ENCODE measurements around the gene UMAD1.
A peak's percentile ranks its signal among the peaks of the same experiment; 100 is the strongest.
"Not testable (repeated sequence)": the region's sequence is repeated elsewhere in the genome, so short reads cannot be mapped to it uniquely, and the experiment has no call there.

The UMAD1 gene

GRCh38 chr7:7667187-7667586 is 26.6 kb downstream of the UMAD1 start:
- no peak for DNase-seq
- H3K4me1 Mint-ChIP-seq = peaks cover 32% of the 10 kb centered on the region
- H3K36me3 Mint-ChIP-seq (ENCODE audit: low read depth) = peaks cover 5% of the 10 kb centered on the region
- no peak for ATAC-seq
- H3K27me3 Mint-ChIP-seq = no peaks in the 10 kb centered on the region
- H3K9me3 Mint-ChIP-seq = peaks cover 13% of the 10 kb centered on the region
- no peak overlapping the region for H3K4me3 Mint-ChIP-seq
- H3K27ac Mint-ChIP-seq = no peak overlapping the region

DNA sequence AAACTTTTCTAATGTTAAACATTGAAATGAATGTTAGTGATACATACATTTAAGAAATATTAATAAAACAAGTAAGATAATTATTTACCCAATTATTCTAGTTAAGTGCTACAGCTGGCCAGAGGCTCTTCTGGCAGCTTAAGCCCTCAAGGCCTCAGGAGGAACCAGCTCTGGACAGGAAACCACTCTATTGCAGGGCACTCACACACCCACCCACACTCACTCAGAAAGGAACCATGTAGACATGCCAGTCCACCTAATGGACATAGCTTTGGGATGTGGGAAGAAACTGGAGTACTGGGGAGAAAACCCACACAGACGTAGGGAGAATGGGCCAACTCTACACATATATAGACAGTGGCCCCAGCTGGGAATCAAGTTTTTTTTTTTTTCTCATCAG is 28.2 kb downstream of the UMAD1 start:
- no peak for DNase-seq
- Mint-ChIP-seq H3K4me3 (no peak overlapping the region), H3K9me3 (peaks cover 15% of the 10 kb centered on the region), H3K27ac (no peak overlapping the region), H3K4me1 (peaks cover 41% of the 10 kb centered on the region), H3K36me3 (ENCODE audit: low read depth) (peaks cover 16% of the 10 kb centered on the region), H3K27me3 (no peaks in the 10 kb centered on the region)
- no peak for ATAC-seq

DNA sequence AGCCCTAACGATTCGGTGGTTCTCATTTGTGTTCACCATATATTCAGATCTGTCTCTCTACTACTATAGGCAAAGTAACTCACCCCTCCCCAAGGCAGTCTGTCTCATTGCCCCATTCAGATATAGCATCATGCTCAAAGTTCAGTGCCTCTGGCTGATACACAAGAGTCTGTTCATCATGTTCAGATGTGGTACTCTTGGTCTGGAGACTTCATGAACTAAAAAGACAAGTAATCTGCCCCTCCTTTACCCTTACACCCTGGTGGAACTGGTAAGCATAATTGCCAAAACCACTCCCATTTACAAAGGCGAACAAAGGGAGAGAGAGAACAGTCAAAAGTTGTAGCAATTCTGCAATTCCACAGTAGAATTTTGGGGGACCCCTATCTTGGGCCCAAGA is 29.9 kb downstream of the UMAD1 start:
- Mint-ChIP-seq H3K27ac (no peak overlapping the region), H3K4me1 (peaks cover 38% of the 10 kb centered on the region), H3K4me3 (no peak overlapping the region), H3K9me3 (peaks cover 15% of the 10 kb centered on the region), H3K36me3 (ENCODE audit: low read depth) (peaks cover 24% of the 10 kb centered on the region), H3K27me3 (no peaks in the 10 kb centered on the region)
- ATAC-seq = no peak
- DNase-seq = no peak

GRCh38 chr7:7671361-7671760 is 30.8 kb downstream of the UMAD1 start:
- Mint-ChIP-seq H3K4me3 (peak overlapping the region; percentile 5), H3K27ac (peak overlapping the region; percentile 80), H3K4me1 (peaks cover 41% of the 10 kb centered on the region), H3K27me3 (no peaks in the 10 kb centered on the region), H3K9me3 (peaks cover 15% of the 10 kb centered on the region), H3K36me3 (ENCODE audit: low read depth) (peaks cover 31% of the 10 kb centered on the region)
- ATAC-seq = peak; percentile 41
- no peak for DNase-seq

GRCh38 chr7:7672545-7673239 is 32.1 kb downstream of the UMAD1 start:
- peak overlapping the region; percentile 7 for H3K4me3 Mint-ChIP-seq
- H3K4me1 Mint-ChIP-seq = peaks cover 41% of the 10 kb centered on the region
- DNase-seq = peak; percentile 14
- H3K27me3 Mint-ChIP-seq = no peaks in the 10 kb centered on the region
- H3K36me3 Mint-ChIP-seq (ENCODE audit: low read depth) = peaks cover 34% of the 10 kb centered on the region
- ATAC-seq = peak; percentile 85
- peaks cover 20% of the 10 kb centered on the region for H3K9me3 Mint-ChIP-seq
- peak overlapping the region; percentile 80 for H3K27ac Mint-ChIP-seq

DNA sequence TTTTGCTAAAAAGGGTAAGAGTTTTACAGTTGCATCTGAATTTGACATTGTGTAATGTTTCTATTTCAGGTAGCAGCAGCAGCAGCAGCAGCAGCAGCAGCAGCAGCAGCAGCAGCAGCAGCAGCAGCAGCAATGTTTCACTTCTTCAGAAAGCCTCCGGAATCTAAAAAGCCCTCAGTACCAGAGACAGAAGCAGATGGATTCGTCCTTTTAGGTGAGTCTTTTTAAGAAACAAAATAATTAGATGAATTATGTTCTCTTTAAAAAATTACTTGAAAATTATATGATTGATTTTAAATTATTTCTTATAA is 32.6 kb downstream of the UMAD1 start:
- H3K36me3 Mint-ChIP-seq (ENCODE audit: low read depth) = peaks cover 39% of the 10 kb centered on the region
- peaks cover 24% of the 10 kb centered on the region for H3K9me3 Mint-ChIP-seq
- H3K27me3 Mint-ChIP-seq = no peaks in the 10 kb centered on the region
- H3K4me3 Mint-ChIP-seq = peak overlapping the region; percentile 7
- DNase-seq (no peak), ATAC-seq (no peak)
- peaks cover 41% of the 10 kb centered on the region for H3K4me1 Mint-ChIP-seq
- H3K27ac Mint-ChIP-seq = peak overlapping the region; percentile 80

DNA sequence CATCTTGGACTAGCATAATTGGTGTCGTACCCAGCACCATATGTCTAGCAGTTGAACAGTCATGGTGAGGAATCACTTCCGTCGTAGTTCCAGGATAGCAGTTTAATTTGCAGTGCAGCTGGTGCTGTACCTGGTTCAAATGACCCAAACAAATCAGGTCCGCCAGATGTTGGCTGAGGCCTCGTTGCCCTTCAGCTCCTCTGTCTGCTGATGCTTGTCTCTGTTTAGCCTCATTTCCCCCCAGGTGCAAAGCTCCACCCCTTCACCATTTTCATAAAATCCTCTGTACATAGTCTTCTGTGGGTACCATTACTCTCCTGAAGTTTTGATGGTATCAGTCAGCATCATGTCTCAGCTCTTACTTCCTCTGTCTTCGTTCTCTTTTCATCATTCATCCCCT is 35.1 kb downstream of the UMAD1 start:
- no peak for ATAC-seq
- DNase-seq = no peak
- peaks cover 14% of the 10 kb centered on the region for H3K9me3 Mint-ChIP-seq
- no peak overlapping the region for H3K27ac Mint-ChIP-seq
- H3K4me1 Mint-ChIP-seq = peaks cover 39% of the 10 kb centered on the region
- H3K27me3 Mint-ChIP-seq = no peaks in the 10 kb centered on the region
- peaks cover 36% of the 10 kb centered on the region for H3K36me3 Mint-ChIP-seq (ENCODE audit: low read depth)
- H3K4me3 Mint-ChIP-seq = no peak overlapping the region

DNA sequence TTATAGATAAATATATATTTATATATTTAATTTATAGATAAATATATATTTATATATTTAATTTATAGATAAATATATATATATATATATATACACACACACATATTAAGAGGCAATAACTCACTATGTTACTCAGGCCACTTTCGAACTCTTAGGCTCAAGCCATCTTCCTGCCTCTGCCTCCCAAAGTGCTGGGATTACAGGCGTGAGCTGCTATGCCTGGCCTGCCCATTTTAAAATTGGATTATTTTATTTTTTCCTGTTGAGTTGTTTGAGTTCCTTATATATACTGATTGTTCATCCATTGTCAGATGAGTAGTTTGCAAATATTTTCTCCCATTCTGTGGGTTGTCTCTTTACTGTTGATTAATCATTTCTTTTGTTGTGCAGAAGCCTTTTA is 39.1 kb downstream of the UMAD1 start:
- not testable (repeated sequence) for H3K4me3 Mint-ChIP-seq, DNase-seq, ATAC-seq

DNA sequence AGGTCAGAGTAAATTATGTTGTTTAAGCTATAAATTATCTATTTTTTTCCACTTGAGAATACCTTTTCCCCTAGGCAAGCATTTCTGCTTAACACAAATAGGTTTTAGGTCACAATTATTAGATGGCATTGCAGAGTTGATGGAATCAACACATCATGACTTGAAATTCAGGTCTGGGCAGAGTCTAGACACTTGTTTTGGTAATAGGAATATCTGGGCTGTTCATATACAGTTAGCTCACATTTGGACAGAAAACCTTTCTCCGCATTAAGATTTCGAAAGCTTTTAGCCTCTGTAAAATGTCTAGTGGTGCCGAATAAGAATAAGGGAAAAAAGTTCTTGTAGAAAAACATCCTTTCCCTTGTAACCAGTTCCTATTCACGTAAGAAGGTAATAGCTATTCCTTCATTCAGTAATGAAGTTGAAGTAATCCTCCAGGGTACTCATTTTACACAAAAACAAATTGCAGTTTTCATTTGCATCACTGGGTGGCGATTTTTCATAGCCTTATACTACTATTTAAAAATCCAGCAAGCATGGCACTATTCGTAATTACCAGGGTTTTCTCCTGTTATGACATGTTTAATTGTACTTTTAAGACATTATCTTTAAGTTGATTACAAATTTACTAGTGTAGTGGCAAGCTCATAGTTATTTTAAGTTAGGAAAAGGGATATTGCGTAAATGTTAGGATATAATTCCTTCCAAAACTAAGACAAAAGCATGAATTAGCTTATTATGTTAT is 40.8 kb downstream of the UMAD1 start:
- Mint-ChIP-seq H3K4me3 (no peak overlapping the region), H3K36me3 (ENCODE audit: low read depth) (peaks cover 8% of the 10 kb centered on the region), H3K4me1 (peaks cover 35% of the 10 kb centered on the region), H3K27me3 (no peaks in the 10 kb centered on the region), H3K9me3 (peaks cover 9% of the 10 kb centered on the region), H3K27ac (no peak overlapping the region)
- ATAC-seq (peak; percentile 63), DNase-seq (peak; percentile 41)

More for the DNA sequence above, 39.1 kb downstream of the UMAD1 start:
- H3K4me1 Mint-ChIP-seq = peaks cover 34% of the 10 kb centered on the region
- H3K9me3 Mint-ChIP-seq, H3K27ac Mint-ChIP-seq, H3K27me3 Mint-ChIP-seq: not testable (repeated sequence)
- peaks cover 20% of the 10 kb centered on the region for H3K36me3 Mint-ChIP-seq (ENCODE audit: low read depth)

GRCh38 chr7:7681936-7682329 is 41.4 kb downstream of the UMAD1 start:
- Mint-ChIP-seq H3K27ac (no peak overlapping the region), H3K27me3 (no peaks in the 10 kb centered on the region), H3K36me3 (ENCODE audit: low read depth) (peaks cover 8% of the 10 kb centered on the region), H3K9me3 (peaks cover 9% of the 10 kb centered on the region), H3K4me3 (no peak overlapping the region), H3K4me1 (peaks cover 40% of the 10 kb centered on the region)
- no peak for ATAC-seq
- no peak for DNase-seq

- peaks cover 3% of the 10 kb centered on the region for H3K36me3 Mint-ChIP-seq (ENCODE audit: low read depth)
- DNase-seq (no peak), ATAC-seq (no peak)
- peaks cover 40% of the 10 kb centered on the region for H3K4me1 Mint-ChIP-seq
- H3K27me3 Mint-ChIP-seq = no peaks in the 10 kb centered on the region
- H3K4me3 Mint-ChIP-seq = no peak overlapping the region
- H3K9me3 Mint-ChIP-seq = peaks cover 3% of the 10 kb centered on the region
- no peak overlapping the region for H3K27ac Mint-ChIP-seq
Observed at GRCh38 chr7:7682861-7683260, 42.3 kb downstream of the UMAD1 start.

DNA sequence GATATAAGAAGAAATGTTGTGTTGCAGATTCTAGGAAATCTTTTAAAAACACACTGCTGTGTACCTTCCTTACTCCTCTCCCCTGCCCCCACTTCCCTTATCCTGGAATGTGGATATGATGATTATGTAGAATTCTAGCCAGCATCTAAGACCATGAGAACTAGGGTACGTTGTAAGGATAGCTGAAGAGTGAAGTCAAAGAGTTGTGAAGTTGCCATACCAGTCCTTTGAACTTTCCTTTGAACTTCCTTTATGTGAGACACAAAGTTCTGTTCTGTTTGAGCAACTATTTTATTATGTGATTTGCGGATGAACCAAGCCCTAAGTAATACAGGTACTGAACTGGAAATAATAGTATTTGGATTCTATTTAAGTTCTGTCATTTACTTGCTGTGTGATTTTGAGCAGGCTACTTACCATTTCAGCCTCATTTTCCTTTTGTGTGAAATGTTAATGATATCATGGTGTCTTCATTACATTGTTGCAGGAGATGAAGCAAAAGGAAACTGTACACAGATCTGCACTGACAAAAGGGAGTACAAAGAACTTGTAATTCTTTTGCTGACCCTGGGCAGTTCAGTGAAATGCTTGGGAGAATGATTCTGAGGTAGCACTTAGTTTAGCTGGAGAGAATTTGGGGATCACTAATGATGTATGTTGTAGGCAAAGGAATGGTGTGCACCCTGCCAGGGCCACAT is 46.4 kb downstream of the UMAD1 start:
- no peak for DNase-seq
- no peak overlapping the region for H3K27ac Mint-ChIP-seq

DNA sequence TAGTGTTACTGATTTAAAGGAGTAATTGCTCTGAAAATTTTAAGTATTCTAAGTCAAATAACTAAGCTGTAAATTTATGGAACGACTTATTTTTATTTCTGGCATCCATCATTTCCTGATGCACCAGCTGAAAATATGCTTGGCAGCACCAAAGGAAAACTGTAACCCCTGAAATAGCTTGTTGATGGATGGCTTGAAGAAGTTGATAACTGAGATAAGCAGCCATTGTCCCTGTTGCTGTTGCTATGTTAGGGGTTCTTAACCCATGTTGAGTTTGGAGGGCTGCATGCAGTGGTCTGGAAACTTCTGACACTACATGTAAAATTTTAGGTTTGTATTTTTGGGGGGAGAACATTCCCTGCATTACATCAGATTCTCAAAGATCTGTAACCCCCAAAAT is 47.2 kb downstream of the UMAD1 start:
- DNase-seq = no peak
- no peak overlapping the region for H3K27ac Mint-ChIP-seq
- H3K4me1 Mint-ChIP-seq = peaks cover 21% of the 10 kb centered on the region
- H3K9me3 Mint-ChIP-seq = no peaks in the 10 kb centered on the region
- peaks cover 5% of the 10 kb centered on the region for H3K36me3 Mint-ChIP-seq (ENCODE audit: low read depth)
- H3K27me3 Mint-ChIP-seq = no peaks in the 10 kb centered on the region
- no peak overlapping the region for H3K4me3 Mint-ChIP-seq
- ATAC-seq = no peak

More for the DNA sequence above, 46.4 kb downstream of the UMAD1 start:
- H3K4me1 Mint-ChIP-seq = peaks cover 28% of the 10 kb centered on the region
- H3K9me3 Mint-ChIP-seq = no peaks in the 10 kb centered on the region
- no peak overlapping the region for H3K4me3 Mint-ChIP-seq
- ATAC-seq = no peak
- H3K27me3 Mint-ChIP-seq = no peaks in the 10 kb centered on the region
- peaks cover under 1% of the 10 kb centered on the region for H3K36me3 Mint-ChIP-seq (ENCODE audit: low read depth)

DNA sequence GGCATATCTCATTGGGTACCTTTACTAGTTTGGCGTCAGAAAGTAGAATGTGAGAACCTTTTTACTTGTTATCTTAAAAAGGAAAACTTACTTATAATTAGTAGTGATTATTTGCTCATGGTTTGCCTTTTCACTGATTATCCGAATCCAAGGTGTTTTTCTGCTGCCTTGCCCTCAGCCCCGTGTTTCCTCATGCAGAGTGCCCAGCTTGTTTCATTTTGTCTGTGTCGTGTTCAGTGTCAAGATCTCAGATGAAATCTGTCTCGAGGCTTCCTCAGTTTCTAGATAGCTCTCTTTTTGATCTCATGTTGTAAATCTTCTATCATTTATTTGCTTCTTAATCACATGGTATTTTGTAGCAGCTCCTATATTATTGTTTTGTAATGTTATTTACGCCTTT is 47.8 kb downstream of the UMAD1 start:
- DNase-seq (no peak), ATAC-seq (no peak)
- Mint-ChIP-seq H3K36me3 (ENCODE audit: low read depth) (peaks cover 5% of the 10 kb centered on the region), H3K27me3 (no peaks in the 10 kb centered on the region), H3K9me3 (no peaks in the 10 kb centered on the region), H3K4me3 (no peak overlapping the region), H3K27ac (no peak overlapping the region), H3K4me1 (peaks cover 16% of the 10 kb centered on the region)

- H3K36me3 Mint-ChIP-seq (ENCODE audit: low read depth) = peaks cover 5% of the 10 kb centered on the region
- peaks cover 13% of the 10 kb centered on the region for H3K4me1 Mint-ChIP-seq
- H3K27ac Mint-ChIP-seq = no peak overlapping the region
- no peaks in the 10 kb centered on the region for H3K27me3 Mint-ChIP-seq
- ATAC-seq (no peak), DNase-seq (no peak)
- H3K4me3 Mint-ChIP-seq = no peak overlapping the region
- no peaks in the 10 kb centered on the region for H3K9me3 Mint-ChIP-seq
Observed at GRCh38 chr7:7688956-7689355, 48.4 kb downstream of the UMAD1 start.
